ENCODE data around the gene ST3GAL4. TPM values are rescaled to one million over a fixed set of nuclear protein-coding genes. Genes with fewer than 3 reads are reported as not detected.

Gene ST3GAL4
- total RNA-seq, 1 experiment from 2014 or later, result 13.1 TPM

GRCh38 chr11:126398721-126399120 is 43.2 kb downstream of the ST3GAL4 start (continued):
- no peak for TF ChIP-seq YY1 (IDR thresholded peaks at IDR 0.05; ENCODE audit: extremely low read depth, insufficient replicate concordance, low read depth, low read length)
- TF ChIP-seq JUND (IDR thresholded peaks at IDR 0.05), result no peak
- TF ChIP-seq EZH2 (IDR thresholded peaks at IDR 0.05), result no peak

- Histone ChIP-seq H4K20me1 (ENCODE audit: insufficient read depth) (no peaks in the 10 kb centered on the region), H3K27me3 (ENCODE audit: insufficient read depth, low read length) (no peaks in the 10 kb centered on the region), H3K36me3 (ENCODE audit: control insufficient read depth in 1 of 2, insufficient read depth in 2 of 2, low read length in 2 of 2) (no peaks in the 10 kb centered on the region), H3K9me3 (ENCODE audit: control insufficient read depth in 1 of 2, insufficient read depth in 1 of 2, low read depth in 1 of 2, low read length in 2 of 2) (no peaks in the 10 kb centered on the region), H3K9me2 (ENCODE audit: insufficient read depth) (no peaks in the 10 kb centered on the region), H3K4me2 (ENCODE audit: low read length) (no peak overlapping the region), H3K27ac (ENCODE audit: low read depth, low read length) (no peak overlapping the region), H3K9ac (ENCODE audit: low read length) (no peak overlapping the region), H3K79me2 (ENCODE audit: insufficient read depth, low read length) (no peaks in the 10 kb centered on the region), H2AFZ (ENCODE audit: low read depth, low read length, poor library complexity, severe bottlenecking) (no peak overlapping the region), H3K4me1 (ENCODE audit: control insufficient read depth in 1 of 2, insufficient read depth in 2 of 2, low read length in 2 of 2) (peaks cover 20 to 27% of the 10 kb centered on the region in 2 experiments), H3K4me3 (replicated peaks in 1 of 2; ENCODE audit: low read depth in 1 of 2, low read length in 2 of 2) (no peak overlapping the region)
- POLR2A ChIA-PET, result no interaction called here
- CTCF ChIA-PET, result no interaction called here
- ATAC-seq (no peak), DNase-seq (ENCODE audit: low read depth, low spot score) (no peak)
- TF ChIP-seq MAX (IDR thresholded peaks at IDR 0.05) (no peak), ATF3 (IDR thresholded peaks at IDR 0.05) (no peak), CBX3 (IDR thresholded peaks at IDR 0.05; ENCODE audit: low read depth) (no peak), POLR2AphosphoS5 (IDR thresholded peaks at IDR 0.05; ENCODE audit: low read depth, low read length) (no peak), ELF1 (IDR thresholded peaks at IDR 0.05; ENCODE audit: borderline replicate concordance, low read depth) (no peak), SIN3A (IDR thresholded peaks at IDR 0.05; ENCODE audit: low read depth) (no peak), EZH2phosphoT487 (IDR thresholded peaks at IDR 0.05; ENCODE audit: borderline replicate concordance) (no peak), YY1 (IDR thresholded peaks at IDR 0.05; ENCODE audit: extremely low read depth, insufficient replicate concordance, low read depth, low read length) (no peak), CEBPB (IDR thresholded peaks at IDR 0.05; ENCODE audit: low read depth) (no peak), EZH2 (IDR thresholded peaks at IDR 0.05) (no peak), SRF (IDR thresholded peaks at IDR 0.05; ENCODE audit: low read depth) (no peak)
- RAD21 ChIA-PET (ENCODE audit: low non-redundant PET in 1 of 2, low total read pairs in 2 of 2, uncharacterized antibody in 2 of 2, unreplicated experiment in 2 of 2), result no interaction called here
- BruUV-seq (replicated peaks), result no TSS peak
- intact Hi-C loops (cut with micrococcal nuclease), result no loop called here
Observed at GRCh38 chr11:126400019-126400418, 44.5 kb downstream of the ST3GAL4 start.

All from HCT116 (cell line).